Stimulated activated naive CD4-positive, alpha-beta T cell (primary cell): ENCODE measurements around the gene FMN1.

Experiments
- DNase-seq, 6 experiments: peaks; one replicate each; lab custom pipeline; 2025; lab: John Stamatoyannopoulos, UW

Gene FMN1

DNA sequence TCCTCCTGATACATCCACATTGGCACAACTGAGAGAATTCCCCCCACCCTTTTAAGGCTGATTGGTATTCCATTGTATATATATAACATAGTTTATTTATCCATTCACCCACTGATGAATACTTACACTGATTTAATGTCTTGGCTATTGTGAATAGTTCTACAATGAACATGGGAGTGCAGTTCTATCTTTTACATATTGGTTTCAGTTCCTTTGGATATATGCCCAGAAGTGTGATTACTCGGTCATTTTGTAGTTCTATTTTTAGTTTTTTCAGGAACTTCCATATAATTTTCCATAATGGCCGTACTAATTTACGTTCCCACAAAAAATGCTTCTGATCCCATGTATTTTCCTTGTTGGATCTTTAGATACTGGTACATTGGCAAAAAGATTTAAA is 135.3 kb downstream of the FMN1 start:
- no peak for DNase-seq

DNA sequence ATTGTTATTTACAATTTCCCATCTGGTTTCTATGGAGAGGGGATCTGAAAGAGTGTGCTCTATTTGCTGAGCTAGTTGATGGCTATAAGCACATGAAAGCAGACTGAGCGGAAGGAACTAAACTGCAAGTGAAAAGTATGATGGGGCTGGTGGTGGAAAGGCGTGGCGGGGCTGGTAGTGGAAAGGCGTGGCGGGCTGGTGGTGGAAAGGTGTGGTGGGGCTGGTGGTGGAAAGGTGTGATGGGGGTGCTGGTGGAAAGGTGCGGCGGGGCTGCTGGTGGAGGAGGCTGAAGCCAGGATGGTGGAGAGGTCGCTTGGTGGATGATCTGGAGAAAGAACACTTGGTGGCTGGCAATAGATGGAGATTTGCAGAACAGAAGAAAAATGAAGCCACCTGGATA is 136.7 kb downstream of the FMN1 start:
- no peak for DNase-seq

DNA sequence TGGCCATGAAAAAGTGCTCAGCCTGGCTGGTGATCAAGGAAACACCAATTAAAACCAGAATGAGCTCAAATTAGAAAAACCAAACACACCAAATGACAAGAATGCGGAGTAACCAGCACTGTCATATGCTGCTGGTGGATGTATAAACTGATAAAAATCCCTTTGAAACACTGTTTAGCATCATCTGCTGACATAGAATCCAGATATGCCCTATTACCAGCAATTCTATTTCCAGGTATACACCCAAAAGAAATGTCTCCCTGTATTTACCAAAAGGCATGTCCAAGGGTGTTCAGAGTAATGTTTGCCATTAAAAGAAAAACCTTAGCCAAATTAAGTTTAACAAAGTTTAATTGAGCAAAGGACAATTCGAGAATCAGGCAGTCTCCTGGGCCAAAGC is 138.6 kb downstream of the FMN1 start:
- DNase-seq, result no peak

- DNase-seq, result no peak
These were observed 143.0 kb downstream of the FMN1 start for GRCh38 chr15:33051528-33051927.

- no peak for DNase-seq
These were observed 146.3 kb downstream of the FMN1 start for GRCh38 chr15:33048255-33048654.

DNA sequence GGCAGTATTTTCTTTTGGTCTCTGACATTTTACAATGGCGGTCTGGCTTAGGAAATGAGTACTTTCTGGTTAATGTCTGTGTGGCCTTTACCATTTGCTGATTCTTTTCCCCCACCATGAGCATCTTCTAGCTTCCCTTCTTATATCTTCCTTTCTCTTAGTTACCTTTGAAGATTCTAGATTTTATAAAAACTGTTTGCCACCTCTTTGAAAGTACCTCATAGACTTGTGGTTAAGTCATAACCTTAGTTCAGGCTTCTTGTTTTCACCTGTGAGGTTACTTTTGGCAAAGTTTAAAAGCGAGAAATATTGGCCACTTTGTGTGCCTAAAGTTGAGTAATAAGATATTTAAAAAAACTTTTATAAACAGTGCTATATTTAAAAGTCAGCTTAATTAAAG is 147.4 kb downstream of the FMN1 start:
- DNase-seq, result peak in 2 of 6 experiments; percentile 9 to 62

- no peak for DNase-seq
These were observed 148.2 kb downstream of the FMN1 start for GRCh38 chr15:33046329-33046728.

- DNase-seq, result no peak
These were observed 149.3 kb downstream of the FMN1 start for GRCh38 chr15:33045066-33045810.

- DNase-seq, result no peak
These were observed 149.9 kb downstream of the FMN1 start for GRCh38 chr15:33044598-33044997.

- no peak for DNase-seq
These were observed 150.9 kb downstream of the FMN1 start for GRCh38 chr15:33043636-33044035.

- DNase-seq, result no peak
These were observed 154.0 kb downstream of the FMN1 start for GRCh38 chr15:33040496-33040895.

DNA sequence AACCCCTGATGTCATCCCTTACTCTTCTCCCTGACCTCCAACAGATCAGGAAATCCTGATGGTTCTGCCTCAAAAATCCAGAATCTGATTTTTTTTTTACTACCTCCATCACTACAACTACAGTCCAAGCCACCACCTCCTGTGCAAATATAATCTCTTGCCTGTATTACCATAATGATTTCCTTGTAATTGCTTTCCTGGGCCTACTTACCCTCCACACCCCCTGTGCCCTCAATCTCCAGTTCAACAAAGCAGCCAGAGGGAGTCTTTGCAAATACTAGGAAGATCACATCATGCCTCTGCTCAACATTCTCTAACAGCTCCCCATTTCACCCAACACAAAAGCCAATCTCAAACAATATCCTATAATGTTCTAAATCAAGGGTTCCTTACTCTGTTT is 159.9 kb downstream of the FMN1 start:
- DNase-seq, result no peak

DNA sequence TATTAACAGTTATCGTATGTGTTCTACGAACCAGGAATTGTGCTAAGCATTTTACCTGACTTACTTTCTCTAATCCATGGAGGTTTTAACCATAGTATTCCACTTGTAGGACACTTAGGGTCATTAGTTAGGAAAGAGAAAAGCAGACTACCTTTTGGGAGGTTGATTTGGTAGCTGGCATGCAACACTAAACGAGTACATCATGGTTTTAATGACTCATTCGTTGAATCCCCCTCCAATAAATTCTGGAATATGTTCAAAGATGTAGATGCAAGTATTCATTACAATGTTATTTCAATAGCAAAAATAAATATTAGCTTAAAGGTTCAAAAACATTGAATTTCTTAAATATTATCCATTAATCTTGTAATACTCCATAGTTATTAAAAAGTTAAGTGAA is 162.5 kb downstream of the FMN1 start:
- DNase-seq, result no peak

DNA sequence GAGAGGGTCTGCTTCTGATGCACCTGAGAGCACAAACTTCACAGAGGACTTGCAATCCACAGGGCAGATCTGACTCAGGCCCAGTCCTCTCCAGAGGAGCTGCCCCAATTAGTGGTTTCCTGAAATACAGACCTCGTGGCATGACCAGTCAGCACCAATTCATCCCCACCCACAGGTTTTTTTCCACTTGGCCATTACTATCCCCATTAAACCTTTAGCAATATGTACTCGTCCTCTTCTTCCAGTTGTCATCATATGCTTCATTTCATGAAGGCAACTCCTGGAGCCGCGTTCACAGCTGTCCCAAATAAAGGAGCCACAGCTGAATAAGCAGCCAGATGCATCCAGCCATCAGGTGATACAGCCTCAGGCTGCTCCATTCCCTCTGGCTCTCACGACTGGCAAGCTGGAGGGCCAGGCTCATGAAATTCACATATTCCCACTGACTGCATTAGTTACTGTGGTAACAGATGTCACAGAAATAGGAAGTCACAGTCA is 163.1 kb downstream of the FMN1 start:
- DNase-seq, result no peak

GRCh38 chr15:33030315-33030714 is 164.2 kb downstream of the FMN1 start:
- DNase-seq, result no peak

DNA sequence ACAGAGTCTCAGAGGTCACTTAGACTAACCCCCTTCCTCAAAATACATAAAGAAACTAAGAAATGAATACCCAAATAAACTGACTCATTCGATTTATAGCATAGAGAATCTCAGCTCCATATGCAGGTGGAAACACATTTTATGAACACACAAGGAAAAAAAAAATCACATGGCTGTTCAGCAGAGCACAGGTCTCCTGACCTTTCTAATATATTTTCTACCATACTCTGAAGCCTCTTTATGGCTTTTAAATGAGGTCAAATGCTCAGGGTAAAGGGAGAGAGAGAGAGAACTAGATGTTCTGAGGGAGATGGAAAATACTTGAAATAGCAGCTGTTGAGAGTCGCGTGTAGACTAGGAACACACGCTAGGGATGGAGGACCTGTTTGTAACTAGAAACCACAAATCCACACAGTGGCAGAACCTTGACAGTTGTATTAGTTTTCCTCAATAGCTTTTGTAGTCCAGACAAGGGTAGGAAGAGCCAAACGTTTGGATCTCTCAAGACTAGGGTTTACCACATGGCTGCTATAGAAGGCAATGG is 165.3 kb downstream of the FMN1 start:
- DNase-seq, result no peak

GRCh38 chr15:33028495-33028894 is 166.0 kb downstream of the FMN1 start:
- no peak for DNase-seq

DNA sequence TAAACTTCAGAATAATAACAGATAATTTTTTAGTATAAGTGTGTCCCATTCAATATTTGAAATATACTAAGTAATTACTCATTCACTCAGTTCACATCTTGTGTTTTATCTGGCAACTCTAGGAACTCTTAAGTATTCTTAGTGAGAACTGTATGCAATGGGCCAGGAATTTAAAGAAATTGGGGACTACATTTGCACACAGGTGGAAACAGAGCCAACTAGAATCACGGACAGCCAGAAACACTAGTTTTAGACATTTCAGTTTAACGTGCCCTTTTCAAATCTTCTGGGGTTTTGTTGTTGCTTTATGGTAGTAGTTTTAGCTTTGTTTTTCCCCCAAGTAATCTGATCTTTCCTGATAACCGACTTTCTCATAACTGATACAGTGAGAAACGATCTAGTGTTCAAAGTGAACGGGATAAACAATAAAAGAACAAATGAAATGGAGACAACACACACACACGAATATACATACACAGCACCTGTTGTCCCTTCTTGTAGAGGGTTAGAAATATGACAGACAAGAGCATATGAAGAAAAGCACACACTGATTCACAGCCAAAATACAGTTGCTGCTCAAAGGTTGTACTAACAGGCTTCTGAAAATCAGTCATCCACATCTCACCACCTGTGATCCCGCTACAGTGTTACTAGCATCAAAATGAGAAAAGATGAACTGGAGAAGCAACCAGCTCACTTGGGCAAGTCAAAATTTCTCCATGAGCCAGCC is 167.0 kb downstream of the FMN1 start:
- no peak for DNase-seq

GRCh38 chr15:33026614-33027013 is 167.9 kb downstream of the FMN1 start:
- no peak for DNase-seq

DNA sequence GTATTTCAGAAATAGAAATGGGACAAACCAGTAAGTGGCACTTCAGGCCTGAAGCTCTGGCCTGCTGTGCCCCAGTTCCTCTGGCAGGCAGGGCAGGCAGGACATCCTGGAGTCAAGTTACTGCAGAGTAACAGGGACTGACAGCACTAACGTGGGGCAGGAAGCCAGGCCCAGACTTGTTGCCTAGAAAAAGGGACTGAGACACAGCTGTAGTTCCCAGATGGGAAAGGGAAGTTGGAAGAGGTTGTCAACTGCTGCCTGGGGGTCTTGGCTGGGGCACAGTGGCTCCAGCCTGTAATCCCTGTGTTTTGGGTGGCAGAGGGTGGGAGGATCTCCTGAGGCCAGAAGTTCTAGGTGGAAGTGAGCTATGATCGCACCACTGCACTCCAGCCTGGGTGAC is 171.9 kb downstream of the FMN1 start:
- DNase-seq, result no peak

GRCh38 chr15:33021806-33022389 is 172.6 kb downstream of the FMN1 start:
- DNase-seq, result peak in 1 of 6 experiments; percentile 3

DNA sequence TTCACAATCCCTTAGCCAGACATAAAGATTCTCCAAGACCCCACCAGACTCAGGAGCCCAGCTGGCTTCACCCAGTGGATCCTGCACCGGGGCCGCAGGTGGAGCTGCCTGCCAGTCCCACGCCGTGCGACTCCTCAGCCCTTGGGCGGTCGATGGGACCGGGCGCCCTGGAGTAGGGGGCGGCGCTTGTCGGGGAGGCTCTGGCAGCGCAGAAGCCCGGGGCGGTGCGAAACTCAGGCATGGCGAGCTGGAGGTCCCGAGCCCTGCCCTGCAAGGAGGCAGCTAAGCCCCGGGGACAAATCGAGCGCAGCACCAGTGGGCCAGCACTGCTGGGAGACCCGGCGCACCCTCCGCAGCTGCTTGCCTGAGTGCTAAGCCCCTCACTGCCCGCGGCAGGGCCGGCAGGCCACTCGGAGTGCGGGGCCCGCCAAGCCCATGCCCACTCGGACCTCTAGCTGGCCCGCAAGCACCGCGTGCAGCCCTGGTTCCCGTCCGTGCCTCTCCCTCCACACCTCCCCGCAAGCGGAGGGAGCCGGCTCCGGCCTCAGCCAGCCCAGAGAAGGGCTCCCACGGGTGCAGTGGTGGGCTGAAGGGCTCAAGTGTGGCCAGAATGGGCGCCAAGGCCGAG is 175.0 kb downstream of the FMN1 start:
- no peak for DNase-seq
